ENCODE measurements around the gene BCL2L12.

Gene BCL2L12

GRCh38 chr19:49642492-49643035 is 23.2 kb upstream of the BCL2L12 start:
- no peak for DNase-seq

- DNase-seq: no peak
These were observed 22.3 kb upstream of the BCL2L12 start for GRCh38 chr19:49643466-49643865.

DNA sequence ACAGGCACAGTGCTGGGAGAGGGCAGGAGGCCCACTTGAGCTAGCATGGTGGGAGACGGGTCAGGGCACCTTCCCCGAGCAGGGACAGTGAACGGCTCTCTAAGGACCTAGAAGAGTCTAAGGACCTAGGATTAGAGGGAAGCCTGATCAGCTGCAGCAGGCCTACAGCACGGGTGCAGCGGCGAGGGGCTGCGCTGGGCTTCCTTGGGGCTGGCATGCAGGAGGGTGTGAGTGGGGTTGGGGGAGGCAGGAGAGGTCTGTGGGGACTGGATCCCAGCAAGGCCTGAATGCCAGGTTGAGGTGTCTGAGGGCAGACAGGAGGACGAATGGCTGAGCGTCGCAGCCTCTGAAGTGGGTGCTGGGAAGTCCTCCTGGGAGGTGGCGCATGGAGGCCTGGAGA is 20.1 kb upstream of the BCL2L12 start:
- DNase-seq: no peak

- DNase-seq: no peak
These were observed 19.7 kb upstream of the BCL2L12 start for GRCh38 chr19:49645995-49646394.

DNA sequence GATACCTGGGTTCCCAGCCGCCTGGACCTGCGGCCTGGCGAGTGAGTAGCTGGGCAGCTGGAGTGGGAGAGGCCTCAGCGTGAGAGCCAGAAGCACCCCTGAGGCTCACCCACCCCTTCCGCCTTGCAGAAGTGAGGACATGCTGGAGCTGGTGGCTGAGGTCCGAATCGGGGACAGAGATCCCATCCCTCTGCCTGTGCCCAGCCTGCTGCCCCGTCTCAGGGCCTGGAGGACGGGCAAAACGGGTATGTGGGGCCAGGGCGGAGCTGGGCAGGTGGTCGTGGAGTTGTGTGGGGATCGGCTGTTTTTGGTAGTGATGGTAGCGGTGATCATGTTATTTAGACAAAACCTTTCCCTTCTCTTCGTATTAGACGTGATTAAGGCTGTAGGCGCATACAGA is 19.1 kb upstream of the BCL2L12 start:
- DNase-seq: no peak

- no peak for DNase-seq
These were observed 14.5 kb upstream of the BCL2L12 start for GRCh38 chr19:49651029-49651819.

- DNase-seq: no peak
These were observed 13.7 kb upstream of the BCL2L12 start for GRCh38 chr19:49651820-49652550.

- DNase-seq: no peak
These were observed 12.9 kb upstream of the BCL2L12 start for GRCh38 chr19:49652551-49653465.

DNA sequence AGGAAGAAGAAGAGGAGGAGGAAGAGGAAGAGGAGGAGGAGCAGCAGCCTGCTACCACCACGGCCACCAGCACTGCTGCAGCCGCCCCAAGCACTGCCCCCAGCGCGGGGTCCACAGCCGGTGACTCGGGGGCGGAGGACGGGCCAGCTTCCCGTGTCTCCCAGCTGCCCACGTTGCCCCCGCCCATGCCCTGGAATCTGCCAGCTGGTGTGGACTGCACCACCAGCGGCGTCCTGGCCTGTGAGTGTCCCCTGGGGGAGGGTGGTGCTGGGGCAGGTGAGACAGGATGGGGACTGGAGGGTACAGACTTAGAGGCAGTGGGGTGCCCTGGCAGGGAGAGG is 12.3 kb upstream of the BCL2L12 start:
- DNase-seq: no peak

- no peak for DNase-seq
These were observed 11.2 kb upstream of the BCL2L12 start for GRCh38 chr19:49654581-49654980.

GRCh38 chr19:49655570-49656455 is 9.9 kb upstream of the BCL2L12 start:
- DNase-seq: no peak

GRCh38 chr19:49656456-49657109 is 9.2 kb upstream of the BCL2L12 start:
- DNase-seq: no peak

- no peak for DNase-seq
These were observed 8.1 kb upstream of the BCL2L12 start for GRCh38 chr19:49657493-49658138.

DNA sequence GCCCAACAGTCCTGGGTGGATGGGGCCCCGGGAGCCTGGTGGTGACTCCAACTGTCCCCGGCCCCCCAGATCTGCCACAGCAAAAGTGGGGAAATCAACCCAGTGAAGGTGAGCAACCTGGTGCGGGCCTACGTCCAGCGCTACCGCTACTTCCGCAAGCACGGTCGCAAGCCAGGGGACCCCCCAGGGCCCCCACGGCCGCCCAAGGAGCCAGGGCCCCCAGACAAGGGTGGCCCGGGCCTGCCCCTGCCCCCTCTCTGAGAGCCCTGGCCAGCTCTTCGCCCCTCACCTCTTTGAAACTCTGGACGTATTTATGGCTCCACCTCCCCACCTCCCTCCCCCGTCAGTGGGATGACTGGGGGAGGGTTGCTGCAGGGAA is 7.6 kb upstream of the BCL2L12 start:
- DNase-seq: no peak

DNA sequence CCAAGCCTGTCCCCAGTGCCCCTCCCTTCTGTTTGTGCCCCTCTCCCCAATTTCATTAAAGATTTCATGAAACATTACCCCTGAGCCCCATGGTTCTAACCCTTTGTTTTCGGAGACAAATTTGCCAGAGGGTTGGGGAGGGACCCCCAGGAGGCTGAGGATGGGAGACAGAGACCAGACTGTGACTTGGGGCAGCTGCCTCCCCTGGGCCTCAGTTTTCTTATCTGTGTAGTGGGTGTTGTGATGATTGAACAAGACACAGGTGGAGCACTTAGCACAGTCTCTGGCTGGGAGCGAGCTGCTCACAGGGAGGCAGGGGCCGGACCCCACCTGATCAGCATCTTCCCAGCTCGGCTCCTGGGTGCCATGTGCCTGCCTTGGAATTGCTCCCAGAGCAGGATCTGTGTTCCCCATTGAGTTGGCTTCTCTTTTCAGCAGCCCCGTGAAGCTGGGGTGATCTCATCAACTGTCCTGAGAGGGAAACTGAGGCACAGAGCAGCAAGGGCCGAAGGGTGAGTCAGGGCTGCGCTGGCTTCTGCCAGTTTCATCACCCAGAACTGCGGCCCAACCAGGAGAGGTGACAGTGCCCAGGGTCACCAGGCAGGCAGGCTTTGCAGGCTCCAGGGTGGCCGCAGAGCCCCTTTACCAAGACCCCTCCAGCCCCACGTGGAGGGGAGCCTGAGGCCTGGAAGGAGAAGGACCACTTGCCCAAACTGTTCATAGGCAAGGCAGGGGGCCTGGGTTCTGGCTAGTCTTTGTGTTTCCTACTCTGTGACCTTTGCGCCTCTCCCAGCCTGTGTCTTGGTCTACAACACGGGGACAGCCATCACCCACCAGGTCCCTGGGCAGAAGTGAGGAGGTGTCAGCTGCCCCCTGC is 6.9 kb upstream of the BCL2L12 start:
- DNase-seq: no peak

- DNase-seq: no peak
These were observed 5.3 kb upstream of the BCL2L12 start for GRCh38 chr19:49660338-49660961.

GRCh38 chr19:49662011-49662410 is 3.7 kb upstream of the BCL2L12 start:
- no peak for DNase-seq

- no peak for DNase-seq
These were observed 2.5 kb upstream of the BCL2L12 start for GRCh38 chr19:49663224-49663623.
